Aortic smooth muscle cell (primary cell): ENCODE data around the gene FAM240A. TPM values are rescaled to one million over a fixed set of nuclear protein-coding genes. Genes with fewer than 3 reads are reported as not detected.

ENCODE experiments used
- total RNA-seq: library from RNA; depleted of rRNA; stranded (reverse); fragments of >200 nt; gene quantifications from 2 replicates; pipeline ENCODE4 v1.2.3, GENCODE V29; 2014

FAM240A gene
- total RNA-seq, result not detected in 2 replicates

GRCh38 chr3:46612324-46612723, at the start of gene FAM240A:
Gene FAM240A, plus strand, starts transcription at chr3:46612525. Its CDS starts 159 bp downstream, at chr3:46612684.

DNA sequence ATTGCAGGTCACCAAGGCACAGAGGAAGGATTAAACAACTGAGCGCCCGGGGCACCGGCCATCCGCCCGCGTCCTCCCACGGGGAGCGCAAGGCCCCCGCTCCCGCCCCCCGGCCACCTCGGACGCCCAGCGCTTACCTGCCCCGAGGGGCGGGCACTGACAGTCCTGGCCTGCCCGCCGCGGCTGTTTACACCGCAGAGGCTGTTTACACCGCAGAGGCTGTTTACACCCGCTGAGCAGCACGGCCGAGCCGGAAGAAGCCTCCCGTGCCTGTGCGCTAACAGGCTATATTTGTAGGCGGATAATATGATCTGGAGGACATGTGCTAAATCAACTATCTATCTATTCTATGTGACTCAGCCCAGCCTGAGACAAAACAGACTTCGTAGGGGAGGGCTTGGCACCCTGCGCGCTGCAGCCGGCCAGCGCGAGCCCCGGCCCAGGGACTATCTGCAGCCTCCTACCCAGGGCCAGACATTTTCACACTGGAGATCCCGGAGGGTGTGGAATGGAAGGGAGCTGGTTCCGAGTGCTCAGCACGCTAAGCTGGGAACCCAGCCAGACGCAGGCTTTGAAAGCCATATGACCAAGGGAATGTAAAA, 46.2 kb upstream of the FAM240A start, which contains the start of gene LRRC2:
Gene LRRC2 (minus strand): TSS at position 263 of the 602 bp plus-strand sequence. CDS start 14,711 bp downstream, outside the sequence.

Other genes starting within 250 kb of the FAM240A start
- not detected in 2 replicates for gene CCR5, start 241.6 kb upstream of the FAM240A start, total RNA-seq
- gene CCRL2, start 205.3 kb upstream of the FAM240A start, total RNA-seq, result 0.87 and 1.7 TPM in 2 replicates
- not detected in 2 replicates for gene LTF, start 147.6 kb upstream of the FAM240A start, total RNA-seq
- gene RTP3, start 114.5 kb upstream of the FAM240A start, total RNA-seq, result not detected in 2 replicates
- gene LRRC2, start 46.2 kb upstream of the FAM240A start, total RNA-seq, result 0.13 and 0.31 TPM in 2 replicates
- 1.7 and 3.2 TPM in 2 replicates for gene ALS2CL, start 81.2 kb downstream of the FAM240A start, total RNA-seq
- gene TMIE, start 88.9 kb downstream of the FAM240A start, total RNA-seq, result 0.06 and 0.13 TPM in 2 replicates
- gene PRSS50, start 105.3 kb downstream of the FAM240A start, total RNA-seq, result not detected in 2 replicates